HEK293 (cell line): ENCODE data around the gene LAMA5.

Experiments used
- CTCF ChIA-PET: fragments of 350-600 bp; formaldehyde crosslinking; extraction: SDS; loops from one replicate; lab custom pipeline; 2021; ENCODE audit warnings: antibody characterized with exemption; lab: Yijun Ruan, JAX
- POLR2A ChIA-PET: fragments of 300-600 bp; formaldehyde crosslinking; extraction: SDS; loops from one replicate; lab custom pipeline; 2020; ENCODE audit warnings: antibody characterized with exemption, inconsistent platforms; lab: Yijun Ruan, JAX
- H3K27ac ChIP-seq: fragments of 200-500 bp; sonication (Bioruptor generic); 2 replicates; pipeline ENCODE4 v1.5.1; 2014; ENCODE audit warnings: low read depth, low read length, control low read depth, inconsistent platforms; ENCODE audit errors: extremely low read depth
- H3K36me3 ChIP-seq, 2 experiments: fragments of 200-500 bp in 1 of 2; sonication (Bioruptor generic) in 1 of 2; 1 replicate in 1 of 2; 2 replicates in 1 of 2; pipeline ENCODE4 v1.5.1; 2014 to 2017; ENCODE audit warnings: inconsistent platforms in 2 of 2, low read length in 2 of 2; ENCODE audit not compliant: control insufficient read depth in 2 of 2, insufficient read depth in 1 of 2
- H3K4me1 ChIP-seq: fragments of 200-500 bp; sonication (Bioruptor generic); 2 replicates; pipeline ENCODE4 v1.5.1; 2014; ENCODE audit warnings: mild to moderate bottlenecking, low read length, inconsistent platforms; ENCODE audit not compliant: control insufficient read depth, insufficient read depth
- H3K4me3 ChIP-seq: 2 replicates; pipeline ENCODE4 v1.5.1; 2011; ENCODE audit warnings: low read depth, mild to moderate bottlenecking, control low read depth, low read length, moderate library complexity
- H3K9me3 ChIP-seq: fragments of 200-500 bp; sonication (Bioruptor generic); 2 replicates; pipeline ENCODE4 v1.5.1; 2014; ENCODE audit warnings: low read depth, low read length, inconsistent platforms; ENCODE audit not compliant: control insufficient read depth, insufficient read depth
- CTCF ChIP-seq: fragments of 450-650 bp; formaldehyde crosslinking; IDR thresholded peaks from 2 replicates; pipeline ENCODE4 v1.5.1; 2016; ENCODE audit warnings: missing biosample characterization, missing genetic modification characterization
- FEZF1 ChIP-seq: fragments of 450-650 bp; formaldehyde crosslinking; IDR thresholded peaks from 2 replicates; pipeline ENCODE4 v1.5.1; 2016; ENCODE audit warnings: missing biosample characterization, missing genetic modification characterization
- GLI2 ChIP-seq: fragments of 450-650 bp; formaldehyde crosslinking; IDR thresholded peaks from 2 replicates; pipeline ENCODE4; 2017; ENCODE audit warnings: missing biosample characterization, missing genetic modification characterization, low read depth, borderline replicate concordance
- GLIS2 ChIP-seq: fragments of 450-650 bp; formaldehyde crosslinking; IDR thresholded peaks from 2 replicates; pipeline ENCODE4 v1.5.1; 2016; ENCODE audit warnings: missing biosample characterization, missing genetic modification characterization
- HOXD13 ChIP-seq: sonication (generic); formaldehyde crosslinking; IDR thresholded peaks from 2 replicates; pipeline ENCODE4 v1.8.0; 2022; ENCODE audit warnings: missing genetic modification reagents, borderline replicate concordance
- IKZF3 ChIP-seq: fragments of 450-650 bp; IDR thresholded peaks from 2 replicates; pipeline ENCODE4 v1.5.0; 2018; ENCODE audit warnings: missing biosample characterization, mild to moderate bottlenecking, missing genetic modification characterization, moderate library complexity
- KLF1 ChIP-seq: fragments of 450-650 bp; formaldehyde crosslinking; IDR thresholded peaks from 2 replicates; pipeline ENCODE4 v1.5.1; 2016; ENCODE audit warnings: missing biosample characterization, missing genetic modification characterization
- KLF16 ChIP-seq: fragments of 450-650 bp; formaldehyde crosslinking; IDR thresholded peaks from 2 replicates; pipeline ENCODE4 v1.5.1; 2017; ENCODE audit warnings: missing biosample characterization, missing genetic modification characterization
- KLF7 ChIP-seq: fragments of 450-650 bp; formaldehyde crosslinking; IDR thresholded peaks from 2 replicates; pipeline ENCODE4 v1.5.1; 2016; ENCODE audit warnings: missing biosample characterization, missing genetic modification characterization, borderline replicate concordance
- PBX3 ChIP-seq: sonication (generic); formaldehyde crosslinking; IDR thresholded peaks from 2 replicates; pipeline ENCODE4 v1.8.1; 2022; ENCODE audit warnings: mild to moderate bottlenecking, moderate library complexity, missing genetic modification reagents
- RBAK ChIP-seq: fragments of 450-650 bp; formaldehyde crosslinking; IDR thresholded peaks from 2 replicates; pipeline ENCODE4 v1.5.1; 2016; ENCODE audit warnings: missing biosample characterization, missing genetic modification characterization
- SALL2 ChIP-seq: fragments of 450-650 bp; formaldehyde crosslinking; IDR thresholded peaks from 2 replicates; pipeline ENCODE4 v1.5.0; 2017; ENCODE audit warnings: missing biosample characterization, mild to moderate bottlenecking, missing genetic modification characterization, borderline replicate concordance
- SCRT2 ChIP-seq: fragments of 450-650 bp; formaldehyde crosslinking; IDR thresholded peaks from 2 replicates; pipeline ENCODE4 v1.5.1; 2016; ENCODE audit warnings: missing biosample characterization, missing genetic modification characterization
- TRIM28 ChIP-seq: IDR thresholded peaks from 2 replicates; pipeline ENCODE4 v1.6.1; 2011; ENCODE audit warnings: low read length, control low read depth, borderline replicate concordance
- ZBTB10 ChIP-seq: fragments of 450-650 bp; formaldehyde crosslinking; IDR thresholded peaks from 2 replicates; pipeline ENCODE4 v1.5.1; 2016; ENCODE audit warnings: missing biosample characterization, missing genetic modification characterization
- ZBTB20 ChIP-seq: fragments of 450-650 bp; formaldehyde crosslinking; IDR thresholded peaks from 2 replicates; pipeline ENCODE4 v1.5.1; 2016; ENCODE audit warnings: missing biosample characterization, missing genetic modification characterization
- ZBTB7A ChIP-seq: fragments of 450-650 bp; formaldehyde crosslinking; IDR thresholded peaks from 2 replicates; pipeline ENCODE4 v1.5.1; 2016; ENCODE audit warnings: low read depth, missing biosample characterization, missing genetic modification characterization
- ZNF133 ChIP-seq: fragments of 450-650 bp; formaldehyde crosslinking; IDR thresholded peaks from 2 replicates; pipeline ENCODE4 v1.5.1; 2016; ENCODE audit warnings: missing biosample characterization, missing genetic modification characterization
- ZNF138 ChIP-seq: fragments of 450-650 bp; formaldehyde crosslinking; IDR thresholded peaks from 2 replicates; pipeline ENCODE4 v1.5.1; 2016; ENCODE audit warnings: missing biosample characterization, missing genetic modification characterization, borderline replicate concordance
- ZNF26 ChIP-seq: fragments of 450-650 bp; formaldehyde crosslinking; IDR thresholded peaks from 2 replicates; pipeline ENCODE4 v1.5.1; 2016; ENCODE audit warnings: missing biosample characterization, missing genetic modification characterization
- ZNF341 ChIP-seq: fragments of 450-650 bp; formaldehyde crosslinking; IDR thresholded peaks from 2 replicates; pipeline ENCODE4; 2016; ENCODE audit warnings: low read depth, missing biosample characterization, missing genetic modification characterization
- ZNF571 ChIP-seq: fragments of 450-650 bp; formaldehyde crosslinking; IDR thresholded peaks from 2 replicates; pipeline ENCODE4 v1.5.0; 2017; ENCODE audit warnings: missing biosample characterization, missing genetic modification characterization
- ZNF600 ChIP-seq: fragments of 450-650 bp; formaldehyde crosslinking; IDR thresholded peaks from 2 replicates; pipeline ENCODE4 v1.5.1; 2016; ENCODE audit warnings: missing biosample characterization, missing genetic modification characterization
- ZNF621 ChIP-seq: fragments of 450-650 bp; formaldehyde crosslinking; IDR thresholded peaks from 2 replicates; pipeline ENCODE4 v1.5.1; 2017; ENCODE audit warnings: missing biosample characterization, missing genetic modification characterization
- ZNF629 ChIP-seq: fragments of 450-650 bp; formaldehyde crosslinking; IDR thresholded peaks from 2 replicates; pipeline ENCODE4 v1.5.1; 2017; ENCODE audit warnings: missing biosample characterization, missing genetic modification characterization
- ZNF645 ChIP-seq: fragments of 450-650 bp; formaldehyde crosslinking; IDR thresholded peaks from 2 replicates; pipeline ENCODE4; 2016; ENCODE audit warnings: missing biosample characterization, missing genetic modification characterization
- ZNF747 ChIP-seq: fragments of 450-650 bp; formaldehyde crosslinking; IDR thresholded peaks from 2 replicates; pipeline ENCODE4 v1.5.1; 2016; ENCODE audit warnings: missing biosample characterization, missing genetic modification characterization
- ZNF785 ChIP-seq: fragments of 450-650 bp; formaldehyde crosslinking; IDR thresholded peaks from 2 replicates; pipeline ENCODE4 v1.5.1; 2016; ENCODE audit warnings: missing biosample characterization, missing genetic modification characterization

LAMA5 gene

GRCh38 chr20:62362991-62363919 is 3.9 kb downstream of the LAMA5 start (continued):
- no peak for TF ChIP-seq KLF7
- TF ChIP-seq ZNF645 (tag by site-specific recombination) = no peak
- no peak for TF ChIP-seq ZBTB10
- peak; percentile 60 for TF ChIP-seq GLIS2
- no peak for TF ChIP-seq ZNF138 (tag by site-specific recombination)
- TF ChIP-seq IKZF3 (tag by site-specific recombination) = peak; percentile 66
- TF ChIP-seq ZNF785 = no peak
- no peak for TF ChIP-seq SALL2 (tag by site-specific recombination)
- peak; percentile 78 for TF ChIP-seq CTCF (tag by site-specific recombination)
- TF ChIP-seq TRIM28 = no peak
- TF ChIP-seq ZNF133 = no peak
- TF ChIP-seq ZNF341 (tag by site-specific recombination) = 0 out of 2 replicates have a peak, but pooled peaks have one; percentile 14
- TF ChIP-seq ZNF629 (tag by site-specific recombination) = no peak
- TF ChIP-seq GLI2 (tag by site-specific recombination) = no peak
- TF ChIP-seq ZNF26 = no peak
- no peak for TF ChIP-seq ZNF621 (tag by site-specific recombination)
- peak; percentile 93 for TF ChIP-seq KLF1 (tag by site-specific recombination)

GRCh38 chr20:62362590-62362940 is 4.5 kb downstream of the LAMA5 start:
- ChIA-PET POLR2A (interaction anchor here (1.1 to 1.4 kb wide), 3 partner anchors 12 to 60 kb away, joined by 3 read pairs; partner anchors contain the start of gene ADRM1), CTCF (interaction anchor here (0.7 kb wide), 1 partner anchor 352 kb away, joined by 3 read pairs; no protein-coding TSS in a partner anchor)
- Histone ChIP-seq H3K4me3 (no peak overlapping the region), H3K36me3 (peaks cover 0 to 14% of the 10 kb centered on the region in 2 experiments; a peak in 1 of 3 replicates), H3K9me3 (no peaks in the 10 kb centered on the region), H3K4me1 (peaks cover 9% of the 10 kb centered on the region), H3K27ac (no peak overlapping the region)
- TF ChIP-seq ZNF571 (tag by site-specific recombination) (no peak), SALL2 (tag by site-specific recombination) (no peak), ZBTB7A (tag by site-specific recombination) (no peak), FEZF1 (no peak), ZNF747 (tag by site-specific recombination) (no peak), IKZF3 (tag by site-specific recombination) (no peak), SCRT2 (tag by site-specific recombination) (peak; percentile 74), KLF16 (tag by site-specific recombination) (no peak), HOXD13 (CRISPR knock-in tag) (no peak), ZBTB20 (tag by site-specific recombination) (no peak), ZNF600 (tag by site-specific recombination) (no peak; the same call in 1 of the 2 replicates), PBX3 (CRISPR knock-in tag) (no peak), ZNF645 (tag by site-specific recombination) (no peak), RBAK (tag by site-specific recombination) (no peak)
